K562 (cell line): ENCODE measurements around the gene ERFL. TPM values are rescaled to one million over a fixed set of nuclear protein-coding genes. Genes with fewer than 3 reads are reported as not detected.

Experiments used
- ATAC-seq: fragments of 200-7000 bp; cut with Tn5 transposase; 3 replicates; pipeline ENCODE4 v1.9.1; 2020; ENCODE audit warnings: moderate library complexity
- BruUV-seq: library from RNA; stranded (reverse); fragments of 400-500 nt; replicated peaks from 2 replicates; lab custom pipeline; 2021; lab: Mats Ljungman, UMichigan
- CTCF ChIA-PET: fragments of 300-600 bp; formaldehyde crosslinking; extraction: SDS; loops from one replicate; lab custom pipeline; 2021; ENCODE audit warnings: low intra/inter-chr PET ratio; lab: Yijun Ruan, JAX
- POLR2A ChIA-PET: fragments of 300-600, 350-650 bp; sonication (Branson Sonifier 250); formaldehyde crosslinking; extraction: SDS; loops from one replicate; lab custom pipeline; 2021; ENCODE audit warnings: antibody characterized with exemption, inconsistent platforms; lab: Yijun Ruan, JAX
- DNase-seq, 4 experiments: peaks; one replicate each; pipeline versions ENCODE4 v3.0.0 to v3.0.0-alpha.2; 2011 to 2018; ENCODE audit warnings: low spot score in 3 of 4, mixed read lengths in 3 of 4; ENCODE audit errors: extremely low read depth in 1 of 4
- FAIRE-seq: peaks from 2 replicates; lab custom pipeline; 2011; peaks lifted over from hg19 to GRCh38; lab: Jason Lieb, UNC
- H2AFZ ChIP-seq: 2 replicates; pipeline ENCODE4 v1.6.0; 2011; ENCODE audit warnings: low read depth, low read length, control low read depth, inconsistent platforms
- H3K27ac ChIP-seq: fragments of 200-600 bp; 3 replicates; pipeline ENCODE4 v1.8.0; 2011; ENCODE audit warnings: low read depth, mild to moderate bottlenecking, control low read depth, inconsistent platforms, low read length, moderate library complexity, mixed read lengths; ENCODE audit errors: extremely low read depth
- H3K27me3 ChIP-seq, 2 experiments: fragments of 300-600 bp in 1 of 2; 2 replicates in 1 of 2; 3 replicates in 1 of 2; pipeline versions ENCODE4 v1.6.0 to v1.8.0; 2011; ENCODE audit warnings: inconsistent platforms in 2 of 2, low read length in 2 of 2, mild to moderate bottlenecking in 1 of 2, mixed read lengths in 1 of 2, moderate library complexity in 1 of 2; ENCODE audit not compliant: control insufficient read depth in 2 of 2, insufficient read depth in 2 of 2
- H3K36me3 ChIP-seq: fragments of 300-600 bp; 3 replicates; pipeline ENCODE4 v1.8.0; 2011; ENCODE audit warnings: mild to moderate bottlenecking, low read length, inconsistent platforms; ENCODE audit not compliant: control insufficient read depth, insufficient read depth
- H3K4me1 ChIP-seq, 2 experiments: fragments of 200-600 bp in 1 of 2; replicated peaks in 1 of 2; 2 replicates in 1 of 2; 3 replicates in 1 of 2; pipeline versions ENCODE4 v1.5.1 to v1.8.0; 2011; ENCODE audit warnings: inconsistent platforms in 2 of 2, low read length in 2 of 2, mild to moderate bottlenecking in 1 of 2, mixed read lengths in 1 of 2, moderate library complexity in 1 of 2; ENCODE audit not compliant: control insufficient read depth in 2 of 2, insufficient read depth in 2 of 2
- H3K4me2 ChIP-seq: 2 replicates; pipeline ENCODE4 v1.6.1; 2011; ENCODE audit warnings: low read length, control low read depth, inconsistent platforms, mixed read lengths; ENCODE audit not compliant: insufficient read depth
- H3K4me3 ChIP-seq: fragments of 200-600 bp; sonication (generic), shearing (Covaris generic); 2 replicates; pipeline ENCODE4 v1.5.1; 2016; ENCODE audit warnings: control low read depth, inconsistent platforms
- H3K79me2 ChIP-seq: fragments of 200-600 bp; 3 replicates; pipeline ENCODE4 v1.8.0; 2011; ENCODE audit warnings: low read length, inconsistent platforms; ENCODE audit not compliant: control insufficient read depth, insufficient read depth
- H3K9ac ChIP-seq, 2 experiments: 2 replicates each; pipeline versions ENCODE4 v1.6.0 to v1.6.1; 2011; ENCODE audit warnings: low read depth in 2 of 2, low read length in 2 of 2, control low read depth in 1 of 2, inconsistent platforms in 1 of 2, mild to moderate bottlenecking in 1 of 2, mixed read lengths in 1 of 2; ENCODE audit not compliant: insufficient read depth in 1 of 2
- H3K9me1 ChIP-seq: one replicate; pipeline ENCODE4 v1.6.0; 2011; ENCODE audit warnings: inconsistent platforms, mild to moderate bottlenecking, low read length, moderate library complexity; ENCODE audit not compliant: control insufficient read depth, insufficient read depth
- H3K9me3 ChIP-seq: replicated peaks from 2 replicates; pipeline ENCODE4 v1.5.1; 2011; ENCODE audit warnings: low read depth, low read length, inconsistent platforms; ENCODE audit not compliant: control insufficient read depth, insufficient read depth
- H4K20me1 ChIP-seq: replicated peaks from 2 replicates; pipeline ENCODE4 v1.6.1; 2011; ENCODE audit warnings: low read length, inconsistent platforms, mixed read lengths; ENCODE audit not compliant: control insufficient read depth, insufficient read depth
- FOXP4 ChIP-seq: sonication (generic); formaldehyde crosslinking; IDR thresholded peaks from 2 replicates; pipeline ENCODE4 v1.8.0; 2022; ENCODE audit warnings: mild to moderate bottlenecking, missing genetic modification reagents, borderline replicate concordance
- GTF3C2 ChIP-seq: IDR thresholded peaks from 3 replicates; pipeline ENCODE4 v1.6.1; 2011; ENCODE audit warnings: borderline replicate concordance, mild to moderate bottlenecking, moderate library complexity; ENCODE audit not compliant: insufficient read length; ENCODE audit errors: extremely low read depth
- MECOM ChIP-seq: fragments of 250-450 bp; sonication (Bioruptor Pico); IDR thresholded peaks from 2 replicates; pipeline ENCODE4 v1.8.0; 2022; ENCODE audit warnings: inconsistent platforms
- NR2C2 ChIP-seq, 2 experiments: fragments of 200-800 bp in 1 of 2; sonication (Bioruptor generic) in 1 of 2; sonication (generic) in 1 of 2; formaldehyde crosslinking in 1 of 2; IDR thresholded peaks; 2 replicates each; pipeline versions ENCODE4 v1.6.1 to v1.8.0; 2016 to 2022; ENCODE audit warnings: mild to moderate bottlenecking in 1 of 2, missing compliant biosample characterization in 1 of 2, missing genetic modification characterization in 1 of 2, missing genetic modification reagents in 1 of 2
- TEAD2 ChIP-seq: fragments of 450-650 bp; IDR thresholded peaks from 2 replicates; pipeline ENCODE4 v1.6.1; 2016; ENCODE audit warnings: missing genetic modification characterization, control low read depth, missing compliant biosample characterization
- THRB ChIP-seq: fragments of 450-650 bp; formaldehyde crosslinking; conservative IDR thresholded peaks from 2 replicates; pipeline ENCODE4 v1.4.0; 2022; ENCODE audit warnings: mild to moderate bottlenecking, missing genetic modification characterization
- ZNF124 ChIP-seq: sonication (generic); formaldehyde crosslinking; IDR thresholded peaks from 2 replicates; pipeline ENCODE4 v1.8.1; 2022; ENCODE audit warnings: missing genetic modification reagents
- ZNF239 ChIP-seq: fragments of 250-450 bp; sonication (Bioruptor Pico); IDR thresholded peaks from 2 replicates; pipeline ENCODE4 v1.4.0; 2020; ENCODE audit warnings: mild to moderate bottlenecking
- ZNF263 ChIP-seq: sonication (generic); formaldehyde crosslinking; IDR thresholded peaks from 2 replicates; pipeline ENCODE4 v1.8.0; 2022; ENCODE audit warnings: mild to moderate bottlenecking, missing genetic modification reagents, borderline replicate concordance
- ZNF280B ChIP-seq: fragments of 250-450 bp; sonication (Bioruptor Pico); IDR thresholded peaks from 2 replicates; pipeline ENCODE4 v1.5.1; 2021; ENCODE audit warnings: mild to moderate bottlenecking
- ZNF507 ChIP-seq: conservative IDR thresholded peaks from 2 replicates; pipeline ENCODE4 v1.6.1; 2017; ENCODE audit warnings: missing genetic modification characterization, missing compliant biosample characterization
- WGBS: fragments of 100-300 bp; shearing (Covaris generic); methylation state at CpG from one replicate; pipeline ENCODE4 v1.1.6; 2016; ENCODE audit warnings: low coverage, mixed read lengths; ENCODE audit not compliant: insufficient coverage; ENCODE audit errors: missing lambda C conversion rate; 5-methylcytosine and 5-hydroxymethylcytosine counted together
- in situ Hi-C: fragments of 300-500 bp; cut with MboI; formaldehyde crosslinking; loops from 4 replicates; pipeline ENCODE4 v1.15.0; 2018; ENCODE audit warnings: inconsistent platforms, mixed read lengths
- intact Hi-C: fragments of 100-400 bp; cut with micrococcal nuclease; formaldehyde crosslinking; loops from 2 replicates; pipeline ENCODE4 v1.14.2; 2022
- polyA plus RNA-seq, 8 experiments: library from polyadenylated mRNA; depleted of rRNA in 4 of 8; stranded (reverse) in 5 of 8; unstranded in 3 of 8; fragments of >200 nt; fragmentation: Nextera tagmentation in 2 of 8; fragmentation: Illumina TruSeq in 1 of 8; extraction: Ambion mirVana in 2 of 8; extraction: Trizol in 1 of 8; gene quantifications; 2 replicates each; pipeline versions ENCODE4 v1.2.1 to v1.2.3, GENCODE V29; 2011 to 2014; ENCODE audit warnings: inconsistent platforms in 1 of 8, missing spikeins in 1 of 8
- total RNA-seq, 7 experiments: library from RNA; depleted of rRNA in 6 of 7; stranded (reverse); fragments of >200 nt in 6 of 7; fragmentation: Illumina TruSeq in 2 of 7; extraction: Trizol in 2 of 7; gene quantifications; 2 replicates each; pipeline versions ENCODE4 v1.2.1 to v1.2.3, GENCODE V29; 2011 to 2021; ENCODE audit warnings: low replicate concordance in 1 of 7

Gene ERFL
- total and polyA plus RNA-seq, 9 of the 15 experiments (the other 6 are each of a cell fraction or from before 2014, with no cell fraction given) = 0.07 to 0.75 (median 0.32) TPM; not detected in 4

- intact Hi-C loops = loop anchor here (1.0 to 2.0 kb wide), 3 partner anchors 61 to 86 kb away; partner anchors contain the start of gene RABAC1
- Histone ChIP-seq H2AFZ (no peak overlapping the region), H3K9me3 (no peaks in the 10 kb centered on the region), H3K4me2 (no peak overlapping the region), H3K36me3 (peaks cover 38% of the 10 kb centered on the region; the same call in 2 of the 3 replicates), H4K20me1 (peaks cover 34% of the 10 kb centered on the region), H3K9me1 (no peaks in the 10 kb centered on the region), H3K27me3 (no peaks in the 10 kb centered on the region), H3K27ac (no peak overlapping the region; the same call in 2 of the 3 replicates), H3K79me2 (peaks cover 6% of the 10 kb centered on the region), H3K9ac (no peak overlapping the region), H3K4me1 (peaks cover 19 to 38% of the 10 kb centered on the region in 2 experiments), H3K4me3 (no peak overlapping the region)
- POLR2A ChIA-PET = interaction anchor here (0.6 to 6.2 kb wide), 10 partner anchors 8 to 95 kb away, joined by 3 to 54 read pairs (median 4); partner anchors contain the start of genes RABAC1 and RPS19
- 26% methylated on average over 18 of the region's 18 CpGs for WGBS
- in situ Hi-C loops = loop anchor here (5.0 kb wide), 1 partner anchor 74 kb away; no protein-coding TSS in a partner anchor
- FAIRE-seq = peak; percentile 87
- peak; percentile 82 for ATAC-seq
- BruUV-seq = no TSS peak
- DNase-seq = peak in 2 of 4 experiments; percentile 71 to 85
- CTCF ChIA-PET = interaction anchor here (1.0 to 5.4 kb wide), 3 partner anchors 78 to 162 kb away, joined by 5 to 35 read pairs (median 18); no protein-coding TSS in a partner anchor
- no peak for TF ChIP-seq ZNF507 (tag)
- peak; percentile 35; the same call in 1 of the 2 replicates for TF ChIP-seq ZNF263
- no peak for TF ChIP-seq TEAD2 (tag)
- TF ChIP-seq THRB (CRISPR knock-in tag) = no peak; the same call in 1 of the 2 replicates
- TF ChIP-seq FOXP4 (CRISPR knock-in tag) = no peak
- TF ChIP-seq NR2C2 (CRISPR knock-in tag; IDR thresholded peaks at IDR 0.05) = no peak
- TF ChIP-seq NR2C2 (tag; IDR thresholded peaks at IDR 0.05) = no peak
- no peak for TF ChIP-seq ZNF124 (CRISPR knock-in tag)
- no peak for TF ChIP-seq MECOM (CRISPR knock-in tag)
- TF ChIP-seq ZNF239 = no peak
- TF ChIP-seq ZNF280B (CRISPR knock-in tag) = no peak
- TF ChIP-seq GTF3C2 = no peak
Measured at GRCh38 chr19:41872775-41873647, 55.2 kb downstream of the ERFL start.
